CD4-positive, alpha-beta T cell treated with Interleukin-6 for 4 hours (primary cell): ENCODE data around the gene PRKAA2.

Experiments used
- DNase-seq: peaks from one replicate; pipeline ENCODE4 v3.0.0-alpha.2; 2020; ENCODE audit warnings: mixed read lengths

The PRKAA2 gene

DNA sequence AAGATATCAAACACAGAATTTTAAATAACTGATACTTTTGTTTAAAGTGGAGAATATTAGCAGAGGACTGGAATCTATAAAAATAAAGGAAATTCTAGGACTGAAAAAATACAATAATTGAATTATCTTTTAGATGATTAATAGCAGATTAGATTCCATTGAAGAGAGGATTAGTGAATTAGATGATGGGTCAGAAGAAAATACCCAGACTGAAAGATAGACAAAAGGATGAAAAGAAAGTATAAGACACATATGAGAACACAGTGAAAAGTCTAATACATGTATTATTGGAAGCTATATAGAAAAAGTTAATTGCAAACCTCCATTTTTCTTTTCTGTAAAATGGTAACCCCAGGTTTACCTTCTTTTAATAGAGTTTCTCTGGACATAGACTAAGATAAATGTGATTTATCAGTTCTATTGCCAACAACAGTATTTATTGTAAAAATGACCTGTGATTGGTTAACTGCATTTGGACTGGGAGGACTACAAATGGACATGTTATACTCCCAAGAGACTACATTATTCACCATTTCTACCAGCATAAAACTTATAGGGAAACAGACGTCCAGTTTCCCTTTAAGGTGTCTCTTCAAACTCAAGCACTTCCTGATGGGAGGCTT is 11.0 kb downstream of the PRKAA2 start:
- DNase-seq, result no peak

DNA sequence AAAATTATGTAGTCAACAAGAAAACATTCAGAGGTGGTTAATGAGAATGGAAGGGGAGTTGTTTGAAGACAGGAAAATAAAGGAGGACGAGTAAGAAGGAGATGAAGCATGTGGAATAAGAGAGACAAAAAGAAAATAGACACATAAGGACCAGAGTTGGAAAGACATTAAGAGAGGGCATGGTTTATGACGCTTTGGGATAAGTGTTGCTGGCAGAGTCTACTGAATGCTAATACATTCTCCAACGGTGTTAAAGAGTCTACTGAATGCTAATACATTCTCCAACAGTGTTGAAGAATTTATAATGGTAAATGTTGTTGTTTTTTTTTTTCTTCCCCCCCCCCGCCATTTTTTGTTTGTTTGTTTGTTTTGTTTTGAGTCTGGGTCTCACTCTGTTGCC is 13.1 kb downstream of the PRKAA2 start:
- DNase-seq, result no peak

DNA sequence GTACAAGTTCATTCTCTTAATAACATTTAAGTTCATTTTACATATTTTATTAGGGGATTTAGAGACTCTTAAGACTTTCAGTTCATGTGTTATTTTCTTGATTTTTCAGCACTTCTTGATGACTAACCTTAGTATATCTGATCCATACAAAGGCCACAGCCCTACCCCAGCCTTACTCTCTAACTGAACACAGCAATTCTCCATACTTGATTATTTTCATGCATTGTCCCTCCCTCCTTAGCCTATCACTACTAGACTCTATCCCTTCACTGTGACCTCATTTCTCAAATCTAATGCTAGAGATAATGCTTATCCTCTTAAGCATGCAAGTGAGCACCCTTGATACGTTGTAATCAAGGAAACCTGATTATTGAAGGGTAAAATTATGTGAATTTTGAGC is 15.2 kb downstream of the PRKAA2 start:
- no peak for DNase-seq

DNA sequence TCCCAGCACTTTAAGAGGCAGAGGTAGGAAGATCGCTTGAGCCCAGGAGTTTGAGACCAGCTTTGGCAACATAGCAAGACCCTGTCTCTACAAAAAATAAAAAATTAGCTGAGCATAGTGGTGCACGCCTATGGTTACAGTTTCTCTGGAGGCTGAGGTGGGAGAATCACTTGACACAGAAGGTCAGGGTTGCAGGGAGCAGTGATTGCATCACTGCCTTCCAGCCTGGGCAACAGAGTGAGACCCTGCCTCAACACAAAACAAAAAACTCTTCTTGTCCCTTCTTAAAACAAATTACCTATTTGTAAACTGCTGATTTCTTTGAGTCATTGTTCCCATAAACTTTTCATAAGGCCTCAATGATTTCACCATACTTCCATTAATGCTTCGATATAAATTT is 18.7 kb downstream of the PRKAA2 start:
- DNase-seq, result no peak

DNA sequence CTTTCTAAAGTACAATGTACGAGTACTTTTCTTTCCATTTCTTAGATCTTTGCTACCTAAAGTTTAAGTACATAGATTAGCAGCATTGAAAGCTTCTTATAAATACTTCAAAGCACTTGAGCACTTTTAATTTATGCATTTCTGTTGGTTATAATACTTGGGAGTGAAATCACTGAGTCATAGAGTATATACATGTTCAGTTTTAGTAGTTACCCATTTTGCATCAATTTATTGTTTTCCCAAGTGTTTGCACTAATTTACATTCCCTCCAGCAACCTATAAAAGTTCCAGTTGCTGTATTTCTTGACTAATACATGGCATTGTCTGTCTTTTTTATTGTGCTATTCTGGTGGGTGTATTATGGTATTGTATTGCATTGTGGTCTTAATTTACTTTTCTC is 20.3 kb downstream of the PRKAA2 start:
- no peak for DNase-seq

DNA sequence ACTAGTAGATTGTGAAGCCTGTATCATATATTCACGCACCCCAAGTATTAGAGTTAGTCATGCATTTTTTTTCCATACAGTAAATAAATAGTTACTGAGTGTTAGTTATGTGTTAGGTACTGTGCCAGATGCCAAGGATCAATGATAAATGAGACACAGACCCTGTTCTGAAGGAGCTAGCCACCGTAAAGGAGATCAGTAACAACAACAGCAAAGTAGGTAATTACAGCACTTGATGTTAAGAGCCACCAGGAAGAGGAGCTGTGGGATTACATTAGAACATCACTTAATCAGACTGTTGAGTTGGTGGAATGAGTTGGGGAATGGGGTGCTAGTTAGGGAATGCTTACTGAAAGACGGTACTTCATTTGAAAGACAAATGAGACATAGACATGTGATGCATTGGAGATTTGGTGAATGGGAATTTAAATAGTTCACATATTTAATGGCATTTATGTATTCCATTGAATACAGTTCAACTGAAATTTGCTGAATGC is 21.0 kb downstream of the PRKAA2 start:
- DNase-seq, result no peak

DNA sequence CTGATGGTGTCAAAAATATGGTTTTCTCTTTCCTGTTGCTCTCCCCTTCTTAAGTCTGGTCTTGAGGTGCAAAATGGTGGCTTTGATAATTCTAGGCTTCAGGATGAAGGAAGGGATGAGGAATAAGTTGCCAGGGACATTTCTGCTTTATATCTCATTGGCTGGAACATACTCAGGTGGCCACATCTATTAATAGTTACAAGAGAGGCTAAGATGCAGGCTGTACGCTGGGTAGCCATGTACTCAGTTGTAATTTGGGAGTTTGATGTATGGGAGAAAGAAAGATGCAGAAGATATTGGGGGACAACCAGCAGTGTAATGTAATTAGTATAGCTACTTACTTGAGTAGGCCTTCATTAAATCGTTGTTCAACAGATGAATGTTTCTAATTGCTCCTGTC is 25.2 kb downstream of the PRKAA2 start:
- no peak for DNase-seq

DNA sequence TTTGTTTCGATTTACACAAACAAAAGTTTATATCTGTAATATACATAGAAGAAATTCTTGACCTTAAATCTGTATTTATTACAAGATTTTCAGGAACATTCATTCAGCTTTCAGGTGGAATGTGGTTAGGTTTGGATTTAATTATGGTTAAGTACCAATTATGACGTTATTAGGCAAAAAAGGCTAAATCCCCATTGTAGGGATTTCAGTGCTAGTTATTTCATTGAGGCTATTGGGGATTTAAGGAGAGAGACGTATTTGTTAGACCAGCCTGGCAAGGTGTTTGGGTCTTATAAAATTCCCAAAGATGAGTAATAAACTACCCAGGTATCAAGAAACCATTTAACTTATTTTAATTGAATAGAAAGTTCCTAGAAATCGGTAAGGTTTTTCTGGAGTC is 26.0 kb downstream of the PRKAA2 start:
- DNase-seq, result no peak

DNA sequence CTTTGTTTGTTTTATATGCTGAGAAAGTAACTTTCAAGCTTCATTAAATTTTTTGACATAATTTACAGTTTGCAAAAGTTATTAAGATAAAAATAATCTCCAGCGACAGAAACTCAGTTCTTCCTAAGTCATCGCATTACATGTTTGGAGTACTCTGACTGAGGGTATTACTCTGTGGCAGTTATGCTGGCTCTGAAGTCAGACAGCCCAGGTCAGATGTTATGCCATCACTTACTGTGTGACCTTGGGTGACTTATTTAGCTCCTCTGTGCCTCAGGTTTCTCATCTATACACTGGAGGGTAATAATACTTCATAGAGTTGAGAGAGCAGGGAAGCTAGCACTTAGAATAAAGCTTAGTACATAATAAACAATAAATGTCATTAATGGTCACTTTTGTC is 26.4 kb downstream of the PRKAA2 start:
- no peak for DNase-seq

DNA sequence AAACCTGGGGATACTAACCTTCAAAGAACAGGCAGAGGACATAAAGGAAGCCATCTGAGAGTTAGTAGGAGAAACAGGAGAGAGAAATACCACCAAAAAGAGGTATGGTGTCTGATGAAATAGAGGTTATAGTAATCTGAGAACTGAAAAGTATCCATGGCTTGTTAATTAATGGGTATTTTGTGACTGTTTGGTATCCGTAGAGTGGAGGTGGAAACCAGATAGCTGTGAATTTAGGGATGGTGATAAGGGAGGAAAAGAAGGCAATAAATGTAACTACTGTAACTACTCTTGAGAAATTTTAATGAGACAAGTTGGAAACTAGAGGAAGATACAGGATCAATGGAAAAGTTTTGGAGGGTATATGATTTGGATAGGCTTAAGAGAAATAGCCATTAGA is 27.5 kb downstream of the PRKAA2 start:
- DNase-seq, result no peak

DNA sequence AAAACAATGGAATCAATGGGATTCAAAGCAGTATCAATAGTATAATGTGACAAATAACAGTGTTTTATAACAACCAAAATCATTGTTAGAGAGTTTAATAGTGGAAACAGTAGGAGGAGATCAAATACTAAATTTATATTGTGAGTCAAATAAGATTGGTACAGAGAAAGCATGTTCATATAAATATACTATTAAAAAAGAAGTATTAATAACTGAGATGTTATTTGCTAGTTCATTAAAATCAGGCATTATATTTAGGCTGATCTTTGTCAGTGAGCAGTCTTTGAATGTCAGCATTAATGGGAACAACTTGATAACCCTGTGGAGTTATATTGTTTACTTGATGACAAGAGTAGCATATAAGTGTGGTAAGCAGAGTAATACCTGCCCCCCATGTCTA is 30.6 kb downstream of the PRKAA2 start:
- DNase-seq, result no peak

DNA sequence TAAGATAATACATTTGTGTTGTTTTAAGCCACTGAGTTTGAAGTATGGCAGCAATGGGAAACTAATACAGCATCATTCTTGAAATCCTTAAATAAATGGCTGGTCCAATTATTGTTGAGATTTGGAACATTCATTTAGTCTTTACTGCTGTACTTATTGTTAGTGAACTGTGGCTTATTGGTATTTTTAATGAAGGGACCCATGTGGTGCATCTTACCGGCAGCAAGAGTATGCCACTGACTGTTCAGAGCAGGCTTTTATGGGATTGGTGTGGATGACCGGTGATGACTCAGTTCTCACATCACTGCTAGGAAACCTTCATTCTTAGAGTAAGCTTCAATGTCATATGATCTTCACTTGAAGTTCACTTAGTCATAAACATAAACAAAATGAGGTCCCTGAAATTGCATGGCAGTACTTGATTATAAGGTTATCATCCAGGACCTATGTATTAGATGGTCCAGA is 31.5 kb downstream of the PRKAA2 start:
- DNase-seq, result no peak

DNA sequence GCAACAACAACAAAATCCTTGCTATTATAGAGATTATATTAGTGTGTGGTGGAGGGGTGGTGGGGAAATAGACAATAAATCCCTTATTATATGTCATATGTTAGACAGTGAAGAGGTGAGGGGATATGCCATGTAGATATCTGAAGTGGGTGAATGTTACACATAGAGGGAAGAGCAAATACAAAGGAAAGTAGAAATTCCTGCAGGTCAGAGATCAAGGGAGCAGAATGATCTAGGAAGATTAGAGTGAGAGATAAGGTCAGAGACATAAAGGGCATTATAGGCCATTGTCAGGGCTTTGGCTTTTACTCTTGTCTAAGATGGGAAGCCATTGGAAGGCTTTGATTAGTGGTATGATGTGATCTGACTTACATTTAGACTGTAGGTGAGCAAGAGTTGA is 38.5 kb downstream of the PRKAA2 start:
- no peak for DNase-seq

DNA sequence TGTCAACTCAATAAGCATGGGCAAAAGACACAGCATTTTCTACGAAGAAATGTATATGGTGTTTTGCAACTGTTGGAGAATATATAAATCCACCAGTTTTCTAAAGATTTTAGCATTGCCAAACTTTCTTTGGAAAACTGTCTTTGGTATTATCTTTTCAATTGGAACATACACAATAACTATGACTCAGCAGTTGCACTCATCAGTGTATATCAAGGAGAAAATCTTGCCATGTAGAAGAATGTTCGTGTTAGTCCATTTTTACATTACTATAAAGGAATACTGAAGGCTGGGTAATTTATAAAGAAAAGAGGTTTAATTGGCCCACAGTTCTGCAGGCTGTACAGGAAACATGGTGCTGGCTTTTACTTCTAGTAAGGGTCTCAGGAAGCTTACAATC is 41.1 kb downstream of the PRKAA2 start:
- no peak for DNase-seq

DNA sequence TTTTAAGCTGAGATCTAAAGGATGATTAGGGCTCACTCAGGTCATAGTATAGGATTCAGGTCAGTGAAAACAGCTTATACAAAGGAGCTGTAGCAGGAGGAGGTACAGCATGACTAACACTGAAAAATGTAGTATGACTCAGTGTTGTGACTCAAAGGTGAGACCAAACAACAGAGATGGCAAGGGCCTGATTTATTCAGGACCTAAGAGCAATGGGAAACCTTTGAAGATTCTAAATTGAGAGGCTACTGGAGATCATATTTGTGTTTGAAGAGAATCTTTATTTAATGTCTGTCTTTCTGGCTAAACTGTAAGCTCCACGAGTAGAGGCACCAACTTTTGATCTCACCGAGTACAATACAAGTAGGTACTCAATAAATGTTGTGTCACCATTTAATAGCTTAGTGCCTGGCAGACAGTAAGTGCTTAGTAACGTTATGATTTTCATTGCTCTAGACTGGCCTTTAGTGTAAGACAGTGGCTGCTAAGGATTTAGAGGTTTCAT is 43.5 kb downstream of the PRKAA2 start:
- no peak for DNase-seq

DNA sequence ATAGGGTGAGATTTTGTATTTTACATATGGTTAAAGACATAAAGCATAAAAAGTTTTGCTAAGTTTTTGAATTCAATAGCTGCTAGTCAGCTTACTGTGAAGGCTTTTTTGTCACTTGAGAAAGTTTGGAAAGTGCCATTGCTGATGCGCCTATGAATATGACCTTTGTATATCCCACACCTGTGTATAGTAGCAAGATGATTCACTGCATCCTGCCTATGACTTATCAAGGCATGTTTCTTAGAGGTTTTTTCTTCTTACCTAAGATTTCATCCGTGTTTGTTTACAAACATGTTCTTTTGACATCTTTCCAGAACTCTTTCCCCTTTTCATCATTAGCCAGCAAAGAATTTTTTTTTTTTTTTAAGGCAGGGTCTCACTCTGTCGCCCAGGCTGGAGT is 51.5 kb downstream of the PRKAA2 start:
- no peak for DNase-seq

DNA sequence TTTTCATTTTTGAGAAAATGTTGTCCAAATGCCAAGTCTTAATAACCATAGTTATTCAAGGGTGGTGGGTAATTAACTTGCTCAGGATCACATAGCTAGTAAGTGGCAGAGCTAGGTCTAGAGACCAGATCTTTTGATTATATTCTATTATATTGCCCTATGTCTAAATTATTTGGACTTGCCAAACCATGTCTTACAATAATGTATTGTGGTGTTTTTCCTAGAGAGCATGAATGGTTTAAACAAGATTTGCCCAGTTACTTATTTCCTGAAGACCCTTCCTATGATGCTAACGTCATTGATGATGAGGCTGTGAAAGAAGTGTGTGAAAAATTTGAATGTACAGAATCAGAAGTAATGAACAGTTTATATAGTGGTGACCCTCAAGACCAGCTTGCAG is 58.6 kb downstream of the PRKAA2 start:
- no peak for DNase-seq

DNA sequence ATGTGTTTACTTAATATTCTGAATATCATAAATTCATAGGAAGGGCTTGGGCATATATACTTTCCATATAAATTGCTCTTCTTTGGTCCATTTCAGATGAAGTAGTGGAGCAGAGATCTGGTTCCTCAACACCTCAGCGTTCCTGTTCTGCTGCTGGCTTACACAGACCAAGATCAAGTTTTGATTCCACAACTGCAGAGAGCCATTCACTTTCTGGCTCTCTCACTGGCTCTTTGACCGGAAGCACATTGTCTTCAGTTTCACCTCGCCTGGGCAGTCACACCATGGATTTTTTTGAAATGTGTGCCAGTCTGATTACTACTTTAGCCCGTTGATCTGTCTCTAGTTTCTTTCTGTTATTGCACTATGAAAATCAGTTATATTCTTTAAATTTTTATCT is 62.3 kb downstream of the PRKAA2 start:
- no peak for DNase-seq

DNA sequence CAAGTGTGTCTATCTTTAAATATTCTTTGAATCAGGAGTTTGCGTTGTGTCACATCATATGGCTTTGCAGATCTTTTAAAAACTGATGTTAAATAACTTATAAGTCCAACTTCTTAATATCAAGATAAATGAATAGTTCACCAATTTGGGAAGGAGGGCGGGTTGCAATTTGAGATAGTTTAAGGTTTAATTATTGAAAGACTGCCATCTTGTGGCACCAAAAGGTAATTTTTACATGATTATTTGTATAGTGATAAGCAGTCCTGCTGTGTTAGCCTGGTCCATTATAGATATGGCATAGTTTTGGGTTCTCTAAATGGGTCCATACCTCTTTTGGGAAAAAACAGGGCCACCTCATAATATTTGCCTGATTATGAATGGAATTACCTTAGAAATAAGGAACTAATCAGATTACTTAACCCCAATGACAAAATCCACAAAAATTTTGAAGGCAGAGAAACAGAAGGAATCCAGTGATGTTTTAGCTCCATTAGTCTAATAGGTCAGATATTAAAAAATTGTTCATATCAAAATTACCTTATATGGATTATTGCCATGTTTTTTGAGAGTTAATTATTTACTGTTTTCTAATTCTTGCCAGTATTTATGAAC is 64.3 kb downstream of the PRKAA2 start:
- no peak for DNase-seq

DNA sequence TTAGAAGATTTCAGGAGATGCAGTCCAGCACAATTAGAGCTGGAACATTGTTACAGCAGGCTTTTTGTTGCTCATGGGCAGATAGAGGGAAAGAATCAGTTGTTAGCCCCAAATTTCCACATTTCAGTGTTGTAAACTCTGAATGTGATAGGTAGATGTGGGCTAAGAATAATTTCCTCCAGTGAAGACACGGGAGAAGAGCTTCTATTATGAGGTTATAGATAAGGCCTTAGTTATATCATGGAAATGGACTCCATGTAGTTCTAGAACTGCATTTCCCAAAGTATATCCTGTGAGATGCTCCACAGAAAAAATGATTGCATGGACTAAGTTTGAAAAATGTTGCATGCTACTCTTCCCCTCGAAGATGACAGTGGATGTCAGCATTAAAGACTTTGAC is 64.9 kb downstream of the PRKAA2 start:
- no peak for DNase-seq

DNA sequence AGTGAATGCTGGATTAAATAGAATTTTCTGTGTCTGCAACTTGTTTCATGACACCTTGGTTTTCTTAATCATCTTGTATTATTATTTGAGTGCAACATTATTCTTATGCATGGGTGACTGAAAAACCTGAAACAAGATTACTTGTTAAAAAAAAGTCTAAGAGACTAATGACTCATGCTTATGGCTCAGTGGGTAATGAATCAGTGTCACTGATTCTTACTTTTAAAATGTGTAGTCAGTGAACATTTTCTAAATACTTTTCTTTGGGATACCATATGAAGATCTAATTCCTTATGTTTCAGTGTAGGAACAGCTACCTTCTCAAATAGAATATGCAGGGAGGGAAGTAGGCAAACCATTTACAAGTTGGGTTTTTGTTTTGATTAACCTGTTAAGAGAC is 65.5 kb downstream of the PRKAA2 start:
- DNase-seq, result no peak

DNA sequence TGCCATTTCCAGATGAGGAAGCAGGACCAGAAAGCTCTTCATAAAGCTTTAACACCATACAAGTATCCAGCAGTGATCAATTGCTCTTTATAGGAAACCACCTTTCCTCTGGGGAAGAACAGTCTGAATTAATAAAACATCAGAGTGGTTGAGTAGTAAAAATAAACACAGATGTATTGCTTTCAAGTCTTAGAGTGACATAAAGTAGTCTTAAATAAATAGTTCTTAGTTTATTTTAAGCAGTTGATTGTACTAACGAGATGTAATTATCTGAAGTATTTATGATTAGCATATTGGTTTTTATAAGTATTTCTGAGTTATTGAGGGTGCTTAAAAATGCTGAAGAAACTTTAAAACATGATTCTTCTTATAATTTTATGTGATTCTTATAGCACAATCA is 67.0 kb downstream of the PRKAA2 start:
- DNase-seq, result no peak

DNA sequence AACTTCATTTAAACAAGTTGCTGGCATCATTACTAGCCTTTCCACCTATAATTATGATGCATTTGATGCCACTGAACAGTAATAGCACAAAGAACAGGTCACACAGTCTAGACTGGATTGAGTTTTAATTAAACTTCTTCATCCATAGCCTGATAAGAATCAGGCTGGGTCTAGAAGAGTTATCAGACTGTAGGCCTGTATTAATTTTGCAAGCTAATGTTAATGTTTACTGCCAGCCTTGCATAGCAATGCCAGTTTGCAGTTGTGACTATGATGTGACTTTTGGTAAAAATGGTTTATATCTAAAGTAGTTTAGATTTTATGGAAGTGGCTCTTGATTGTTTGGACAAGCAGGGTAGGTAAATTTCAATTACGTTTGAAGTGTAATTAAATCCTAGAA is 68.0 kb downstream of the PRKAA2 start:
- no peak for DNase-seq

DNA sequence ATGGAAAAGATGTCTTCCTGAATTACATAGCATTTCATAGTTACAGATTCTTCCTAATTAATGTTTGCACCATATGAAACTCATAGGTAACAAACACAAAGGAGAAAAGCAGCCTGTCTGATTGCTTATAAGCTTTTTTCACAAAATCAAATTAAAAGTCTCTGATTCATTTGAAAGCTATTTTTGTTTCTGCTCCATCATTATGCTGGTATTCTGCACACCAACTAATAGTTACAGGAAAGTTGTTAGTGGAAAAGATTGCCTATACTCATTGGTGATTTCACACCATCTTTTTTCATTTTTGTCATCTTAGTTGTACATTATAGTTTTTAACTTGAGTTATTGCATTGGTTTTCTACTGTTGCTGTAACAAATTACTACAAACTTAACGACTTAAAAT is 70.0 kb downstream of the PRKAA2 start:
- no peak for DNase-seq

DNA sequence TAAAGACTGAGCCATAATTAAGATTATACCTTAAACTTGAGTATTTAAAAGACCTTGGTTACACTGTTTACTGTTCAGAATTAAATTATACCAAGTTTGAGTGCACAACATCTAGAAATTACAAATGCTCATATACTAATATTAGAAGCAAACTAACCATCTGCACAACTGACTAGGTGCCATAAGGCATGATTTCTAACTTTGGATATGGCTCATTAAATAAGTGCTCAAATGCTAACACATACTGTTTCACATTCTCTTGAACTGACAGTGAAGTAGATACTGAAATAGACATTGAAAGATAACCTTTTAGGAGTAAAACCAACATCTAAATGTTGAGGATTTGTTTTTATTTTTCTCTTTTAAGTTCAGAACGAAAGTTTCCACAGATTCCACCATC is 74.1 kb downstream of the PRKAA2 start:
- DNase-seq, result no peak
